ENCODE results near the gene TMEM272.

DNA sequence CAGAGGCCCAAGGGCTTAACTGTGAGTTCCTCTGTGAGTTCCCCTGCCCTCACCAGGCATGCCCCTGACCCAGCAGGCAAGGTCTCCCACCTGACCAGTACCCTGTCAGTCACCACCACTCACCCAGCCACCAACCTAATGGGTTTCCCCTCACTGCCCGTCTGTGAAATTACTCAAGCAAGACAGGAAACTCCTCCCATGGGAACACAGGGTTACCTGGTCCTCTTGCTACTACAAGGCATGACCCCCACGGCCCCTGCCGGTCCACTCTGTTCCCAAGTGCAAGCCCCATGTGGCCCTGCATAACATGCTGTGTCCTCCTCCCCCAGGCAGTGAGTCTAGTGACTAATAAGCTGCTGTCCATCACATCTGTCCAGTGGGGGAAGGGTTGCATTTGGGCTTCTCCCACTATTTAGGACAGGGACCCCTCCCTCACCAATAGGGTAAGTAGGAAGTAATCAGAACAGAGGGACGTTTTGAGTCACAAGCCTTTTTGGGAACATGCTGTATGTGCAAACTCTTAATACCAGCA, 33.0 kb downstream of the TMEM272 start:
- no peak for TF ChIP-seq EP300 (IDR thresholded peaks at IDR 0.05; ENCODE audit: borderline replicate concordance in 1 of 2, low read depth in 1 of 2, low read length in 1 of 2)
- TF ChIP-seq, protein P1, sequence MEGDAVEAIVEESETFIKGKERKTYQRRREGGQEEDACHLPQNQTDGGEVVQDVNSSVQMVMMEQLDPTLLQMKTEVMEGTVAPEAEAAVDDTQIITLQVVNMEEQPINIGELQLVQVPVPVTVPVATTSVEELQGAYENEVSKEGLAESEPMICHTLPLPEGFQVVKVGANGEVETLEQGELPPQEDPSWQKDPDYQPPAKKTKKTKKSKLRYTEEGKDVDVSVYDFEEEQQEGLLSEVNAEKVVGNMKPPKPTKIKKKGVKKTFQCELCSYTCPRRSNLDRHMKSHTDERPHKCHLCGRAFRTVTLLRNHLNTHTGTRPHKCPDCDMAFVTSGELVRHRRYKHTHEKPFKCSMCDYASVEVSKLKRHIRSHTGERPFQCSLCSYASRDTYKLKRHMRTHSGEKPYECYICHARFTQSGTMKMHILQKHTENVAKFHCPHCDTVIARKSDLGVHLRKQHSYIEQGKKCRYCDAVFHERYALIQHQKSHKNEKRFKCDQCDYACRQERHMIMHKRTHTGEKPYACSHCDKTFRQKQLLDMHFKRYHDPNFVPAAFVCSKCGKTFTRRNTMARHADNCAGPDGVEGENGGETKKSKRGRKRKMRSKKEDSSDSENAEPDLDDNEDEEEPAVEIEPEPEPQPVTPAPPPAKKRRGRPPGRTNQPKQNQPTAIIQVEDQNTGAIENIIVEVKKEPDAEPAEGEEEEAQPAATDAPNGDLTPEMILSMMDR (IDR thresholded peaks at IDR 0.05), result no peak
- no peak for TF ChIP-seq JUND (IDR thresholded peaks at IDR 0.05)
- TF ChIP-seq, protein P2, sequence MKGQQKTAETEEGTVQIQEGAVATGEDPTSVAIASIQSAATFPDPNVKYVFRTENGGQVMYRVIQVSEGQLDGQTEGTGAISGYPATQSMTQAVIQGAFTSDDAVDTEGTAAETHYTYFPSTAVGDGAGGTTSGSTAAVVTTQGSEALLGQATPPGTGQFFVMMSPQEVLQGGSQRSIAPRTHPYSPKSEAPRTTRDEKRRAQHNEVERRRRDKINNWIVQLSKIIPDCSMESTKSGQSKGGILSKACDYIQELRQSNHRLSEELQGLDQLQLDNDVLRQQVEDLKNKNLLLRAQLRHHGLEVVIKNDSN (IDR thresholded peaks at IDR 0.05; ENCODE audit: borderline replicate concordance, low read depth), result no peak
- no peak for TF ChIP-seq SMC3 (IDR thresholded peaks at IDR 0.05; ENCODE audit: low read depth, low read length)
- TF ChIP-seq EZH2phosphoT487 (IDR thresholded peaks at IDR 0.05; ENCODE audit: borderline replicate concordance, low read depth), result no peak
- TF ChIP-seq SIN3A (IDR thresholded peaks at IDR 0.05; ENCODE audit: borderline replicate concordance, low read depth, low read length), result no peak
- TF ChIP-seq, protein P3, sequence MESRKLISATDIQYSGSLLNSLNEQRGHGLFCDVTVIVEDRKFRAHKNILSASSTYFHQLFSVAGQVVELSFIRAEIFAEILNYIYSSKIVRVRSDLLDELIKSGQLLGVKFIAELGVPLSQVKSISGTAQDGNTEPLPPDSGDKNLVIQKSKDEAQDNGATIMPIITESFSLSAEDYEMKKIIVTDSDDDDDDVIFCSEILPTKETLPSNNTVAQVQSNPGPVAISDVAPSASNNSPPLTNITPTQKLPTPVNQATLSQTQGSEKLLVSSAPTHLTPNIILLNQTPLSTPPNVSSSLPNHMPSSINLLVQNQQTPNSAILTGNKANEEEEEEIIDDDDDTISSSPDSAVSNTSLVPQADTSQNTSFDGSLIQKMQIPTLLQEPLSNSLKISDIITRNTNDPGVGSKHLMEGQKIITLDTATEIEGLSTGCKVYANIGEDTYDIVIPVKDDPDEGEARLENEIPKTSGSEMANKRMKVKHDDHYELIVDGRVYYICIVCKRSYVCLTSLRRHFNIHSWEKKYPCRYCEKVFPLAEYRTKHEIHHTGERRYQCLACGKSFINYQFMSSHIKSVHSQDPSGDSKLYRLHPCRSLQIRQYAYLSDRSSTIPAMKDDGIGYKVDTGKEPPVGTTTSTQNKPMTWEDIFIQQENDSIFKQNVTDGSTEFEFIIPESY (IDR thresholded peaks at IDR 0.05; ENCODE audit: borderline replicate concordance, low read depth), result no peak

Data from SK-N-SH (cell line).